HG03095 (cell line): ENCODE data around the gene ASIC1.
"Not testable (repeated sequence)": the region's sequence is repeated elsewhere in the genome, so short reads cannot be mapped to it uniquely, and the experiment has no call there.

ENCODE experiments used
- ATAC-seq: cut with Tn5 transposase; IDR thresholded peaks from one replicate; pipeline ENCODE4 v1.9.1; 2021; ENCODE audit warnings: moderate library complexity; ENCODE audit not compliant: unreplicated experiment

ASIC1 gene

GRCh38 chr12:50057000-50057841 is at the start of gene ASIC1:
Gene ASIC1, plus strand, starts transcription at chr12:50057596. Its CDS starts 1,171 bp downstream, at chr12:50058767.
- ATAC-seq, result no peak

- ATAC-seq, result no peak
Measured at GRCh38 chr12:50013361-50014147, 43.8 kb upstream of the ASIC1 start.

- no peak for ATAC-seq
Measured at GRCh38 chr12:50014342-50014741, 43.1 kb upstream of the ASIC1 start.

GRCh38 chr12:50016501-50017475 is 40.6 kb upstream of the ASIC1 start:
- no peak for ATAC-seq

- ATAC-seq, result no peak
Measured at GRCh38 chr12:50017641-50018040, 39.8 kb upstream of the ASIC1 start.

GRCh38 chr12:50018154-50018553 is 39.2 kb upstream of the ASIC1 start:
- ATAC-seq, result no peak

GRCh38 chr12:50018968-50019367 is 38.4 kb upstream of the ASIC1 start:
- ATAC-seq, result no peak

GRCh38 chr12:50019524-50019923 is 37.9 kb upstream of the ASIC1 start:
- ATAC-seq, result no peak

GRCh38 chr12:50021031-50021430 is 36.4 kb upstream of the ASIC1 start:
- ATAC-seq, result no peak

GRCh38 chr12:50022903-50023302 is 34.5 kb upstream of the ASIC1 start:
- no peak for ATAC-seq

GRCh38 chr12:50024227-50024626 is 33.2 kb upstream of the ASIC1 start:
- ATAC-seq, result no peak

GRCh38 chr12:50024805-50025186 is 32.6 kb upstream of the ASIC1 start:
- ATAC-seq, result peak; percentile 14

- ATAC-seq, result peak; percentile 95
Measured at GRCh38 chr12:50025187-50026059, 32.0 kb upstream of the ASIC1 start, which contains the start of gene RACGAP1. Gene RACGAP1, minus strand, starts transcription at chr12:50025494. Its CDS starts 8,779 bp downstream, at chr12:50016715.

GRCh38 chr12:50026691-50027090 is 30.7 kb upstream of the ASIC1 start:
- ATAC-seq, result no peak

- not testable (repeated sequence) for ATAC-seq
Measured at GRCh38 chr12:50030449-50030848, 26.9 kb upstream of the ASIC1 start.

- no peak for ATAC-seq
Measured at GRCh38 chr12:50032515-50032853, 24.9 kb upstream of the ASIC1 start.

GRCh38 chr12:50032854-50033581 is 24.4 kb upstream of the ASIC1 start:
- ATAC-seq, result no peak

- no peak for ATAC-seq
Measured at GRCh38 chr12:50038336-50038735, 19.1 kb upstream of the ASIC1 start.

GRCh38 chr12:50039151-50039835 is 18.1 kb upstream of the ASIC1 start:
- ATAC-seq, result no peak
